Kidney (tissue), 14 donors: ENCODE results near the gene AOC2. TPM values are rescaled to one million over a fixed set of nuclear protein-coding genes. Genes with fewer than 3 reads are reported as not detected.
A peak's percentile ranks its signal among the peaks of the same experiment; 100 is the strongest.

Experiments used
- DNase-seq, 5 donors: peaks; one replicate each; pipeline ENCODE4 v3.0.0-alpha.2; 2013 to 2020
- FAIRE-seq: peaks from 2 replicates; lab custom pipeline; 2012; peaks lifted over from hg19 to GRCh38; lab: Jason Lieb, UNC
- H3K27ac ChIP-seq, 2 donors: one replicate each; pipeline ENCODE4 v1.7.0; 2013; ENCODE audit warnings: low read depth in 2 of 2, low read length in 2 of 2, inconsistent platforms in 1 of 2
- H3K27me3 ChIP-seq: one replicate; pipeline ENCODE4 v1.7.1; 2013; ENCODE audit warnings: low read length, inconsistent platforms; ENCODE audit not compliant: control insufficient read depth, insufficient read depth
- H3K36me3 ChIP-seq, 3 donors: one replicate each; pipeline versions ENCODE4 v1.7.0 to v1.7.1; 2013; ENCODE audit warnings: low read length in 3 of 3, control low read depth in 1 of 3, inconsistent platforms in 1 of 3; ENCODE audit not compliant: insufficient read depth in 3 of 3, control insufficient read depth in 2 of 3
- H3K4me1 ChIP-seq, 3 donors: one replicate each; pipeline versions ENCODE4 v1.7.0 to v1.7.1; 2013; ENCODE audit warnings: low read length in 3 of 3, inconsistent platforms in 1 of 3, low read depth in 1 of 3; ENCODE audit not compliant: control insufficient read depth in 2 of 3, insufficient read depth in 2 of 3
- H3K4me3 ChIP-seq, 3 donors: one replicate each; pipeline versions ENCODE4 v1.7.0 to v1.8.1; 2013; ENCODE audit warnings: low read length in 3 of 3, control low read depth in 1 of 3, inconsistent platforms in 1 of 3
- H3K9ac ChIP-seq, 3 donors: one replicate each; pipeline versions ENCODE4 v1.7.0 to v1.7.1; 2013; ENCODE audit warnings: low read length in 3 of 3, control low read depth in 1 of 3, inconsistent platforms in 1 of 3
- H3K9me3 ChIP-seq, 3 donors: one replicate each; pipeline versions ENCODE4 v1.7.0 to v1.7.1; 2013; ENCODE audit warnings: low read length in 3 of 3, control low read depth in 1 of 3, inconsistent platforms in 1 of 3; ENCODE audit not compliant: control insufficient read depth in 2 of 3, insufficient read depth in 1 of 3
- intact Hi-C: fragments of 100-400 bp; cut with DNase I; formaldehyde crosslinking; loops from one replicate; pipeline ENCODE4 v1.11.1; 2022
- polyA plus RNA-seq: library from polyadenylated mRNA; stranded (reverse); fragments of 350-450 nt; fragmentation: Illumina TruSeq; extraction: RNeasy Lipid Tissue Mini Kit (QIAGEN cat#74804); gene quantifications from one replicate; pipeline ENCODE4 v1.2.3, GENCODE V29; 2014; ENCODE audit warnings: low read depth, low replicate concordance; ENCODE audit not compliant: insufficient read depth
- total RNA-seq: library from RNA; stranded (reverse); fragmentation: NEBNext Ultra II Directional; extraction: Animal tissue kit (Norgen Biotek cat#: 25700); gene quantifications from one replicate; pipeline ENCODE4 v1.2.1, GENCODE V29; 2021
- TF ChIP-seq, protein P1 (sequence below): IDR thresholded peaks from 3 replicates; pipeline ENCODE4 v1.5.1; 2012; ENCODE audit warnings: mild to moderate bottlenecking, moderate library complexity, borderline replicate concordance; ENCODE audit not compliant: insufficient read depth; ENCODE audit errors: extremely low read depth
- donor health status: control.
- donor health status: control.
- donor health status: control.
- donor health status: control.
- donor health status: control.
- donor health status: DM: yes; HTN: yes; CAD: no.
- donor health status: Normal renal cell carcinoma (clear cell type).

The AOC2 gene
- total and polyA plus RNA-seq, 2 donors from 2014 or later, result 0.58 to 1.2 TPM

DNA sequence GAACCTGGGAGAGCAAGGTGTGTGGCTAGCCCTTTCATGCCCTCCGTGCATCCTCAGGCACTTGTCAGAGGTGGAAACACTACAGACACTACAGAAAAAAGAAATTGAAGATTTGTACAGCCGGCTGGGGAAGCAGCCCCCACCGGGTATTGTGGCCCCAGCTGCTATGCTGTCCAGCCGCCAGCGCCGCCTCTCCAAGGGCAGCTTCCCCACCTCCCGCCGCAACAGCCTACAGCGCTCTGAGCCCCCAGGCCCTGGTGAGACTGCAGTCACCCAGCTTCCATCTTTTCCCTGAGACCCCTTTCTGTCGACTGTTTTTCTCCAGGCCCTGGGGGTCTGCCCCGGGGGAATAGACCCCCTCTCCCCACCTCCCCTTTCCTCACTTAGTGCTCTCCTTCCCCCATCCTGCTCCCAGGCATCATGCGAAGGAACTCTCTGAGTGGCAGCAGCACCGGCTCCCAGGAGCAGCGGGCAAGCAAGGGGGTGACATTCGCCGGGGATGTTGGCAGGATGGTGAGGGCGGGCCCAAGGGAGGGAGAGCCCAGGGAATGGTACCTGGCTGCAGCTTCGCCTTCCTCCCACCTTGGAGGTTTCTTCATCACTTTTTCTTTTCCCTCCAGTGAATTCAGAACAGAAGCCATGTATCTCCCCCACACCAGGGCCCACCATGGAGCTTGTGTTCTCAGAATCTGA lies 48.2 kb upstream of the AOC2 start:
- intact Hi-C loops, result no loop called here
- no peaks in the 10 kb centered on the region for H3K36me3 ChIP-seq
- H3K9me3 ChIP-seq, result no peaks in the 10 kb centered on the region
- peak overlapping the region; percentile 90 to 97 for H3K27ac ChIP-seq
- H3K27me3 ChIP-seq, result no peaks in the 10 kb centered on the region
- no peak overlapping the region for H3K4me3 ChIP-seq
- FAIRE-seq (no peak), DNase-seq (no peak)
- TF ChIP-seq, protein P1, sequence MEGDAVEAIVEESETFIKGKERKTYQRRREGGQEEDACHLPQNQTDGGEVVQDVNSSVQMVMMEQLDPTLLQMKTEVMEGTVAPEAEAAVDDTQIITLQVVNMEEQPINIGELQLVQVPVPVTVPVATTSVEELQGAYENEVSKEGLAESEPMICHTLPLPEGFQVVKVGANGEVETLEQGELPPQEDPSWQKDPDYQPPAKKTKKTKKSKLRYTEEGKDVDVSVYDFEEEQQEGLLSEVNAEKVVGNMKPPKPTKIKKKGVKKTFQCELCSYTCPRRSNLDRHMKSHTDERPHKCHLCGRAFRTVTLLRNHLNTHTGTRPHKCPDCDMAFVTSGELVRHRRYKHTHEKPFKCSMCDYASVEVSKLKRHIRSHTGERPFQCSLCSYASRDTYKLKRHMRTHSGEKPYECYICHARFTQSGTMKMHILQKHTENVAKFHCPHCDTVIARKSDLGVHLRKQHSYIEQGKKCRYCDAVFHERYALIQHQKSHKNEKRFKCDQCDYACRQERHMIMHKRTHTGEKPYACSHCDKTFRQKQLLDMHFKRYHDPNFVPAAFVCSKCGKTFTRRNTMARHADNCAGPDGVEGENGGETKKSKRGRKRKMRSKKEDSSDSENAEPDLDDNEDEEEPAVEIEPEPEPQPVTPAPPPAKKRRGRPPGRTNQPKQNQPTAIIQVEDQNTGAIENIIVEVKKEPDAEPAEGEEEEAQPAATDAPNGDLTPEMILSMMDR, result no peak
- peaks cover 0 to 21% (median 13%) of the 10 kb centered on the region in 3 donors for H3K4me1 ChIP-seq
- H3K9ac ChIP-seq, result peak overlapping the region in 1 of 3 donors; percentile 97

DNA sequence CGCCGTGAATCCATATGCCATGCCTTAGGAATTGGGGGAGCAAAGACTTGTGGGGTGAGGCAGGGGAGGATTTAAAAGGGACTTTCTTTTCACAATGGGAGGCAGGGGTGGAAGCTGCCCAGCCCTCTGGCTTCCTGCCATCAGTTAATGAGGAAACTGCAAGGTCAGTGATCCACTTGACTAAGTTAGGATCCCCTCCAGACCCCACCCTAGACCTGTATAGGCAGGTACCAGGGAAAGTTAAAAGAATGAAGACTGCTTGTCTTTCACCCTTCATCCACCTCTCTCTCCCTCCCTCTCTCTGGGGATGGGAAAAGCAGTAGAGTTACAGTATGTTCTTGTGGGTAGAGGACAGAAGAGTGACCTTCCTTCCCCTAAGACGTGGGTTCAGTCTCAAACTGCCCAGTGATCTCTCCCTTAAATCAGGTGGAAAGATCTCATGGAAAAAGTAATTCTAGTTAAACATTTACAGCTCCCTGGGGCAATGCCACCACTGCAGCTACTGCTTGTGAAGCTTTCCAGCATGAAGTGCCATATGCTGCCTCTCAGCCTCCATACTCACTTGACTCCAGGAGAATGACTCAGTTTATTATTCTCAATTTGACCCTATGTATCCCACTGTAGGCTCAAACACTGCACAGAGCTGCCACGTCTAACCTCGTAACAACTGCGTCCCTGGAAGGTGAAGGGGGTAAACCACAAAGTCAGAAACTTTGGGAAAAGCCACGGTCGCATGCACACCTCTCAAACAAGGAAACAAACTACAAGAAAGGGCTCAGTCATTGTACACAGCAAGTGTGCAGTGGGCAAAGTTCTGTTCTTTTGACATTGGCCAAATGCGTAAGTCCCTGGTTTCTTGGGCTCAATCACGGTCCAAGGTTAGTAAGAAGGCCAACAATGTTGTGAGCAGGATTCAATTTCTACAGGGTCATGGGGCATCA lies 47.0 kb upstream of the AOC2 start:
- DNase-seq (peak in 3 of 5 donors; percentile 59 to 89 (median 83)), FAIRE-seq (no peak)
- Histone ChIP-seq H3K36me3 (no peaks in the 10 kb centered on the region), H3K27ac (peak overlapping the region; percentile 90 to 97), H3K9ac (peak overlapping the region; percentile 92 to 97 (median 95)), H3K9me3 (no peaks in the 10 kb centered on the region), H3K4me3 (peak overlapping the region; percentile 93 to 95 (median 94)), H3K27me3 (no peaks in the 10 kb centered on the region), H3K4me1 (peaks cover 0 to 21% (median 13%) of the 10 kb centered on the region in 3 donors)
- intact Hi-C loops, result no loop called here
- TF ChIP-seq, protein P1, result no peak

DNA sequence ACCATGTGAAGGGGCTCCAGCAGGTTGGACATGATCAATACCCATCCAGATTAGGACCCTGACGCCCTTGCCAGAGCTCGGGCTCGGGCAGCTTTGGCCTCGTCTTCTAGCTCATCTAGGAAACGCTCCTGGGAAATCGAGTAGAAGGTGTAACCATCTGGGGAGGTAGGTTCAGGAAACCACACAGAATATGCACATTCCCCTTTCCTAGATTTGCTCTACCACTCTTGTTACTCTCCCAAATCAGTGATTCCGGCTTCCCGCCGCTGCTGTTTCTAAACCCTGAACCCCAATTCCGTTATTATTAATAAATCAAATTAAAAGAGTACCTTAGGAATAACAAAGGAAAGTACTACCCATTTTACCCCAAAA lies 46.4 kb upstream of the AOC2 start:
- peaks cover 0 to 21% (median 13%) of the 10 kb centered on the region in 3 donors for H3K4me1 ChIP-seq
- intact Hi-C loops, result no loop called here
- H3K9ac ChIP-seq, result peak overlapping the region; percentile 92 to 97 (median 95)
- H3K4me3 ChIP-seq, result peak overlapping the region; percentile 93 to 95 (median 94)
- no peaks in the 10 kb centered on the region for H3K9me3 ChIP-seq
- peak overlapping the region; percentile 90 to 97 for H3K27ac ChIP-seq
- no peak for FAIRE-seq
- TF ChIP-seq, protein P1, result no peak
- H3K27me3 ChIP-seq, result no peaks in the 10 kb centered on the region
- no peaks in the 10 kb centered on the region for H3K36me3 ChIP-seq
- DNase-seq, result no peak
